ENCODE data around the gene MOV10.

MOV10 gene

GRCh38 chr1:112673592-112674439, 643 bp upstream of the MOV10 start:
- peak; percentile 58 for DNase-seq (ENCODE audit: low read depth)
- peak overlapping the region; percentile 84 for H3K4me3 ChIP-seq (ENCODE audit: low read depth, low read length)
- peak; percentile 55 for TF ChIP-seq CTCF (IDR thresholded peaks at IDR 0.05; ENCODE audit: control insufficient read depth, extremely low read depth, insufficient read depth)

- no peak for DNase-seq (ENCODE audit: low read depth)
- peak overlapping the region; percentile 84 for H3K4me3 ChIP-seq (ENCODE audit: low read depth, low read length)
- peak; percentile 38 for TF ChIP-seq CTCF (IDR thresholded peaks at IDR 0.05; ENCODE audit: control insufficient read depth, extremely low read depth, insufficient read depth)
Observed at GRCh38 chr1:112674986-112675727, 698 bp downstream of the MOV10 start.

- H3K4me3 ChIP-seq (ENCODE audit: low read depth, low read length), result peak overlapping the region; percentile 84
- DNase-seq (ENCODE audit: low read depth), result no peak
- TF ChIP-seq CTCF (IDR thresholded peaks at IDR 0.05; ENCODE audit: control insufficient read depth, extremely low read depth, insufficient read depth), result no peak
Observed at GRCh38 chr1:112675728-112676381, 1.4 kb downstream of the MOV10 start.

GRCh38 chr1:112676543-112676942, 2.1 kb downstream of the MOV10 start:
- no peak overlapping the region for H3K4me3 ChIP-seq (ENCODE audit: low read depth, low read length)
- no peak for DNase-seq (ENCODE audit: low read depth)
- TF ChIP-seq CTCF (IDR thresholded peaks at IDR 0.05; ENCODE audit: control insufficient read depth, extremely low read depth, insufficient read depth), result no peak

GRCh38 chr1:112677501-112677900, 3.0 kb downstream of the MOV10 start:
- no peak overlapping the region for H3K4me3 ChIP-seq (ENCODE audit: low read depth, low read length)
- no peak for TF ChIP-seq CTCF (IDR thresholded peaks at IDR 0.05; ENCODE audit: control insufficient read depth, extremely low read depth, insufficient read depth)
- DNase-seq (ENCODE audit: low read depth), result no peak

GRCh38 chr1:112678605-112679004, 4.1 kb downstream of the MOV10 start:
- DNase-seq (ENCODE audit: low read depth), result no peak

More at GRCh38 chr1:112678605-112679004, 4.1 kb downstream of the MOV10 start:
- no peak for TF ChIP-seq CTCF (IDR thresholded peaks at IDR 0.05; ENCODE audit: control insufficient read depth, extremely low read depth, insufficient read depth)
- no peak overlapping the region for H3K4me3 ChIP-seq (ENCODE audit: low read depth, low read length)
